Left kidney (tissue), 2 donors: ENCODE results near the gene GRAMD1A. TPM values are rescaled to one million over a fixed set of nuclear protein-coding genes. Genes with fewer than 3 reads are reported as not detected.
A peak's percentile ranks its signal among the peaks of the same experiment; 100 is the strongest.
"Not testable (repeated sequence)": the region's sequence is repeated elsewhere in the genome, so short reads cannot be mapped to it uniquely, and the experiment has no call there.

Experiments used
- DNase-seq: peaks from one replicate; pipeline ENCODE4 v3.0.0-alpha.2; 2013
- polyA plus RNA-seq: library from polyadenylated mRNA; unstranded; fragments of 120-200 nt; gene quantifications from one replicate; pipeline ENCODE4 v1.2.1, GENCODE V29; 2013; ENCODE audit not compliant: insufficient read length

The GRAMD1A gene
- polyA plus RNA-seq, 1 donor: 62.1 TPM

DNA sequence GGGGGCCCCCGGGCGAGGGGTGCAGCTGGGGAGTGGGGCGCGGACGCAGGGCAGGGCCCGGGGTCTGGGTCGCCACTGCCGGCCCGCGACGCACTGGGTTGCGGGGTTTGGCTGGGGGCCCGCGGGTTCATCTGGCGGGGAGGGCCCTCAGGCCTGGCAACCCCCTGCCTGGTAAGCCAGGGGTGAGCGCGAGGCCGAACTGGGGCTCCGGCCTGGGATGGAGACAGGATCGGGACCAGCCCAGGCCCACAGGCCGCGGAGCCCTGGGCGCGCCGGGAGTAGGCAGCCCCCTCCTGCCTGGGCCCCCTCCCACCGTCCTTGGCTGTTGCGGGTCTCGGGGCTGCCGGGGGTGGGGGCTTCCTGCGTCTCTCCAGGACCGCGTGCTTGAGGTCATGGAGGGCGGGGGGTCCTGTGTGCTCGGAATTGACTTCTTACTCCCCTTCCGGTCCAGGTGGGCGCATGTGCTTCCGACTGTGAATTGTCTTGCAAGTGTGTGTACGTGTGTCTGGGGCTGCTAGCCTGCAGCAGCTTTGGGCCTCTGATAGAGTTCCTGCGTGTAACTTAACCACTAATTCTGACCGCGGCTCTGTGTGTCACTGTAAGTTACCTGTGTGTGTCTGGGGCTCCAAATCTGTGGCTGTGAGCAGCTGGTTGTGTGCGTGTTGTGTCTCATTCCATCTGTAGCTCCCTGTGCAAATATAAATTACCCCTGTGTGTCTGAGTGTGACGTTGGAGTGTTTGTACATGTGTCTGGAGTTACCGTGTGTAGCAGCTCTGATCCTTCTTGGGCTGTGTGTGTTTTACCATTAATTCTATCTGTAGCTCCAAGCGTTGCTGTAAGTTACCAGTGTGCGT is 751 bp downstream of the GRAMD1A start:
- DNase-seq: no peak

DNA sequence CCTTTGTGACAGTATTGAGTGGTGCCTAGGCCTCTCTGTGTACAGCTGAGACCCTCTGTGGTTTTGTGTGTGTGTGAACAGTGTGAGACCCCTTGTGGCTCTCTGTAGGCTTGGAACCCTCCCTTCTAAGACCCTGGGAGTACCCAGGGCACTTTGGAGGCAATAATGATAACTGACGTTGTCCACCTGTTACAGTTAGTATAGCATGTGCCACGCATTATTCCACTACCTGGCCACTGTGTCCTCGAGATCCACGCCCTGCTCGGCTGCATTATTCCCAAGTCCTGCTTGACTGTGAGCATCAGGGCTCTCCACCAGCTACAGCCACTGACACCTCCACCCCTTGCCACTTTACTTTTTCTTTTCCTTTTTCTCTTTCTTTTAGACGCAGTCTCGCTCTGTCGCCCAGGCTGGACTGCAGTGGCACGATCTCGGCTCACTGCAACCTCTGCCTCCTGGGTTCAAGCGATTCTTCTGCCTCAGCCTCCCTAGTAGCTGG is 2.0 kb downstream of the GRAMD1A start:
- no peak for DNase-seq

DNA sequence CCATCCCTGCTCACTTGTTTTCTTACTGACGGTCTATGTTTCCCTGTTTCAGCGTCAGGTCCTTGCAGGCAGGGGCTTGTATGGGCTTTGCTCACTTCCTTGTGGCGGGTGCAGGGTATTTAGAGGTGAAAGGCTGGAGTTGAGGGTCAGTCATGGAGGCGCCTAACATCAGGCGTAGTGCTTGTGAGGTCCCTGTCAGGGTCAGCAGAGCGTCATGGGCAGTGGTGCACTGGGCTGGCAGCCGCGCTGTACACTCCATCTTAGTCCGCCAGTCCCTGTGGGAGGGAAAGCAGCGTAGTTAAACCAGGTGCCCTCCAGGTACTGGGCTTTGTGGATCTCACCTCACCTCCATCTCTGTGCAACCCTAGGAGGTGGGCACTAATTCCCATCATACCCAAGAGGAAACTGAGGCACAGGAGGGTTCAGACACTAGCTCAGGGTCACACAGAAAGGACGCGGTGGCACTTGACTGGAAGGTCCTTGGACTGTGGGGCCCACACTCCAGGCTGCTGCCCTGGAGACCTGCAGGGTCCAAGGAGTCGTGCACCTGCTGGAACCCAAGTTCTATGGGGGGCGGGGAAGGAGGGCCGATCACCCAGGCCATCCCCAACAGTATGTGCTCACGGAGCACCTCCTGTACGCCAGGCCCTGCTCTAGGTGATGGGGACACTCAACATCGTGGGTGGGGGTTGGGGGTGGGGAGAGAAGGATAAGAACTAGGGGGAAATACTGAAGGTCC is 4.6 kb downstream of the GRAMD1A start:
- no peak for DNase-seq

DNA sequence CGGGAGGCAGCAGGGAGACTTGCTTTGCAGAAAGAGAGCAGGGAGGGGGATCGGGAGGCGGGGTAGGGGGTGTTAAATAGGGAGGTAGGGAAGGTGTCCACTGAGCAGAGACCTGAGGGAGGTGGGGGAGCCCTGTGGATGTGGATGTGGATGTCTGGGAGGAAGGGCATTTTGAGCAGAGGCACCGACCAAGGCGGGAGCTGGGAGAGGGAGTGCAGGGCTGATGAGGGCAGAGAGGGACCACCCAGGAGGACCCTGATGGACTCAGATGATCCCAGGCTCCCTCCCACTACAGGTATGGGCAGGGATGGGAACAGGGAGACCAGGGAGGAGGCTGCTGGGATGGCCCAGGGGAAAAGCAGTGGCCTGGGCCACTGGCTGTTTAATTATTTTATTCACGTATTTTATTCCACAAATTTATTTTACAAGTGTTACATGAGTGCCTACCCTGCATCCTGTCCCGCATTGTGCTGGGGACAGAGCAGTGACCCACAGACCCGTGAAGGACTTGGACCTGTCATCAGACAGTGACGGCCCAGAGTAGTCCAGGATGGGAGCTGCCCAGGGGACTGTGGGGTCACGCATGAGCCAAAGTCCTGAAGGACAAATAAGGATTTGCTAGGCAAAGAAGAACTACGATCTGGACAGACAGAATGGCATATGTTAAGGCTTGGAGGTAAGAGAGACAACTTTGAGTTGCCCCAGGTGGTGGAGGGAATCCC is 5.3 kb downstream of the GRAMD1A start:
- no peak for DNase-seq

DNA sequence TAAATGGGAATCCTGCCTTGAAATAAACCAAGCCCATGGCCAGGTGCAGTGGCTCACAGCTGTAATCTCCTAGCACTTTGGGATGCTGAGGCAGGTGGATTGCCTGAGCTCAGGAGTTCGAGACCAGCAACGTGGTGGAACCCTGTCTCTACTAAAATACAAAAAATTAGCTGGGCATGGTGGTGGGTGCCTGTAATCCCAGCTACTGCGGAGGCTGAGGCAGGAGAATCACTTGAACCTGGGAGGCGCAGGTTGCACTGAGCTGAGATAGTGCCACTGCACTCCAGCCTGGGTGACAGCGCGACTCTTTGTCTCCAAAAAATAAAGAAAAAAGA is 5.9 kb downstream of the GRAMD1A start:
- not testable (repeated sequence) for DNase-seq

DNA sequence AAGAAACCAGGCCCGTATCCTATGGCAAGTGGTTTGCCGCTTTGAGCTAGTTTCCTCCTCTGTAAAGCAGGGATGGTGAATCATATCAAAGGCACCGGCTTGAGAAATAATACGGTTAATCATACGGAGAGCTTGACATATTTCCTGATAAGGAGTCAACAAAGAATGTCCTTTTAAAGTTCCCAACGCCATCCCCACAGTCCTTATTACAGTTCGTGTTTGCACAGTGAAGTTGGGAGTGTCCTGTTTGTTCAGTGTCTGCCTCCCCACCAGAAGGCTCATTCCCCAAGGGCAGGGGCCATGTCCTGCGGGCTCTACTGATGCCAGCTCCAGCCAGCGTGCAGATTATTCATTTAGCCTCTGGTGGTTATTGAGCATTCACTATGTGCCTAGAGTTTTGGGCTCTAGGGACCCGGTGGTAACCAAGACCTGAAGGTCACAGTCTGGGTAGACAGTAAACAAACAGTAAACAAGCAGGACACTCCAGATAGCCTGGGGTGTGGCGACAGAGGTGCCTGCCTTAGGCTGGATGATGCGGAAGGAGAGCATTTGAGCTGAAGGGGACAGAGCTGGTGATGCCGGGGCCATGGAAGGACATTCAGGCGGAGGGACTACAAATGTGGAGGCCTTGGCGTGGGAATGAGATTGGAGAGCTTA is 6.3 kb downstream of the GRAMD1A start:
- no peak for DNase-seq

DNA sequence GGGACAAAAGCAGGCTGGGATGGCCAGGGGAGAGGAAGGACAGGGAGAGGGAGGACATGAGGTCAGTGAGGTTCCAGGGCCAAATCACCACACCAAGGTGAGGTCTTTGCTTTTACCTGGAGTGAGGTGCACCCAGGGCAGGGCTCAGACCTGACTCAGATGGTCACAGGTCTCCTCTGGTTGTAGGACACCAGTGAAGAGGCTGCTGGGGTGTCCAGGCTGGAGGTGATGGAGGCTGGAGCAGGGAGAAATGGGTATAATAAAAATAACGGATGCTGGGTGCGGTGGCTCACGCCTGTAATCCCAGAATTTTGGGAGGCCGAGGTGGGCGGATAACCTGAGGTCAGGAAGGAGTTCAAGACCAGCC is 6.9 kb downstream of the GRAMD1A start:
- DNase-seq: no peak

DNA sequence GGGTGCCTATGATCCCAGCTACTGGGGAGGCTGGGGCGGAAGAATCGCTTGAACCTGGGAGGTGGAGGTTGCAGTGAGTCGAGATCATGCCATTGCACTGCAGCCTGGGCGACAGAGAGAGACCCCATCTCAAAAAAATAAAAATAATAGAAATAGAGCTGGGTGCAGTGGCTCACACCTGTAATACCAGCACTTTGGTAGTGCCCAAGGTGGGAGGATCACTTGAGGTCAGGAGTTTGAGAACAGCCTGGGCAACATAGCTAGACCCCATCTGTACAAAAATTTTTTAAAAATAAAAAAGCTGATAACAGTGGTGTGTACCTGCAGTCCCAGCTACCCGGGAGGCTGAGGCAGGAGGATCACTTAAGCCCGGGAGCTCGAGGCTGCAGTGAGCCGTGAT is 7.3 kb downstream of the GRAMD1A start:
- DNase-seq: not testable (repeated sequence)

DNA sequence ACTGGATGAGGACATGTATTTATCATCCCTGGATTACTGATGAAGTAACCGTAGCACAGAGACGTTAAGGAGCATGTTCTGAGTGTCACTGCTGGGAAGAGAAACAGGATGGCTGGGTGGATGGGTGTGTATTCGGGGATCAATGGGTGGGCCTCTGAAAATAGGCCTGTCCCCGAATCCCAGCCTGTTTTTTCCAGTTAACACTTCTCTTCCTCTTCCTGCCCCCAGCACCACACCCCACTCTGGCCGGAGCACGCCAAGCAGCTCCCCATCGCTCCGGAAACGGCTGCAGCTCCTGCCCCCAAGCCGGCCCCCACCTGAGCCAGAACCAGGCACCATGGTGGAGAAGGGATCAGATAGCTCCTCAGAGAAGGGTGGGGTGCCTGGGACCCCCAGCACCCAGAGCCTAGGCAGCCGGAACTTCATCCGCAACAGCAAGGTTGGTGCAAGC is 8.8 kb downstream of the GRAMD1A start:
- no peak for DNase-seq

DNA sequence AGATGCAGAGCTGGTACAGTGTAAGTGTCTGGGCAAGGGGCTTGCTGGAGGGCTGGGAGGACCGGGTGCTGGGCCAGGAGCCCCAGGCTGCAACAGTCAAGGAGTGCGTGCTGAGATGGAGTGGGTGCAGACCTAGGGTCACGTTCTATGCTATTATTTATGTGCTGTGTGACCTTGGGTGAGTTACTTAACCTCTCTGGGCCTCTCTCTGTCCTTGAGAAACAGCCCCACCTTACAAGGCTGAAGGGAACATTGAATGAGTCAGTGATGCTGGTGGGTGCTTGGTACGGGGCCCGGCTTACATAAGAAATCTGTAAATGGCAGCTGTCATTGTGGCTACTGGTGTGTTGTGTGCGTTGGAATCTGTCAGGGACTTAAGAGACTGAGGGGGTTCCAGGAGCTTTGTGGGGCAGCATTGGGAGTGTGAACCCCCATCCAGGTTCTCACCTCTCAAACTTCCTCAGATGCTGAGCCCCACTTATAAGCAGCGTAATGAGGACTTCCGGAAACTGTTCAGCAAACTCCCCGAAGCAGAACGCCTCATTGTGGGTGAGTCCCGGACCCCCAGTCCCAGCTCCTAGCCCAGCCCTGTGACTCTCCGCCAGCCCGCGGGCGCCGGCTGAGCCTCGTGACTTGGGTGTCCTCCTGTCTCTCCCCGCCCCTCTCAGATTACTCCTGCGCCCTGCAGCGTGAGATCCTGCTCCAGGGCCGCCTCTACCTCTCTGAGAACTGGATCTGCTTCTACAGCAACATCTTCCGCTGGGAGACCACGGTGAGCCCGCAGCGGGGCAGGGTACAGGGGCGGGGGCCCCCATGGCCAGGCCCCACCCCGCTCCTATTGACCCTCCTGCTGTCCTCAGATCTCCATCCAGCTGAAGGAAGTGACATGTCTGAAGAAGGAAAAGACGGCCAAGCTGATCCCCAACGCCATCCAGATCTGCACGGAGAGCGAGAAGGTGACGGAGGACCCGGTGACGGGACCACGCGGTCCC is 9.6 kb downstream of the GRAMD1A start:
- no peak for DNase-seq

DNA sequence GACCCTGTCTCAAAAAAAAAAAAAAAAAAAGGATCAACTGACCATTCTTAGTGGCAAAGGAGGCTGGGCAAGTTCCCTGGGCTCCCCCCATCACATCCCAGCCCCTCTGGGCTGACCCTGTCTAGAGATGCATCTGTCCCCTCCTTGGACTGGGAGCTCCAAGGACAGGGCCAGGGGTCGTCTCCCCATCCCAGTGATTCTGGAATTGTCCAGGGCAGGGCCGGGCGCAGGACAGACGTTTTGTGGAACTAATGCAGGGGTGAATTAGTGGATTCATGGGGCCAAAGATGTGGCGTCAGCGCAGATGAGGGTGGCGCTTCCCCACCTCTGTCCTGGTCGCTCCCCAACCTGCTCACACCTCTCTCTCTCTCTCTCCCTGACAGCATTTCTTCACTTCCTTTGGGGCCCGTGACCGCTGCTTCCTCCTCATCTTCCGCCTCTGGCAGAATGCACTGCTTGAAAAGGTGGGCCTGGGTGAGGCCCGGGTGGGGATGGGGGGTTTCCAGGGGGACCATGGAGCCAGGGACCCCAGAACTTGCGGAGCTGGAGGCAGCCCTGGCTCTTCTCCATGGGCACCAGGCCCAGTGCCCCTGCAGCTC is 11.1 kb downstream of the GRAMD1A start:
- DNase-seq: no peak

DNA sequence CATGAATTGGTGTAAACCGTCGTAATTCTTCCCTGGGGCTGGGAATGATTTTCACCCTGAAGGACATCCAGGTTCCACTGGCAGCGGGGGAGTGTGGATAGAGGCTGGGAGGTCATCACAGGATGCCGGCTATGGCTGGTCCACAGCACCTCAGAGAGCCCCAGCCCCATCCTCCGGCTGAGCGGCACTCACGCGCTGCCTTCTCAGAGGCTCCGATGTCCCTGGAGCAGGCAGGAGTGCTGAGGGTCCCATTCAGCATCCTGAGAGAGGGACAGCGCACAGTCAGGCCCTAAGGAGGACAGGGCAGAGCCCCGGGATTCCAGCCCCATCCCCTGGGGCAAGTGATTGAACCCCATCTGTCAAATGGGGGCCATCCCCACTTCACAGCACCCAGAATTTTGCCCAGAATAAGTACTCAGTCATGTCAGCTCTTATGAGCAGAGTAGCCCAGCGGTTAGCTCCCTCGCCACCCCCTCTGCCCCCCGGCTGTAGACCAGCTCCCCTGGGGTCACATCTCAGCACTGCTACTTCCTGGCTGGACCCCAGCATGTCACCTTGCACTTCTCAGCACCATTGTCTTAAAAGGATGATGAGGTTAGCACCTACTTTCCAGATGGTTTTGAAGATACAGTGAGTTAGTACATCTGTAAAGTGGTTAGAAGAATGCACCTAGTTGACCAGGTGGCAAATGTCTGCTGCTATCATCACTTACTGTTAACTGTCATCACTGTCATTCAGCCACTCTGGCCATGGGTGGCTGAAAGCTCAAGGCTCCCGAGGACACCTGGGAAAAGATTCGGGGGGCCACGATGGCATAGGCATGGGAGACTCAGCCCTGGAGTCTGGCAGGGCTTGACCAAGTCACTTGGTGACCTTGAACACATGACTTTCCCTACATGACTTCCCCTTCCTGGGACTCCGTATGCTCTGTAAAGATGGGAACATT is 11.9 kb downstream of the GRAMD1A start:
- DNase-seq: no peak

DNA sequence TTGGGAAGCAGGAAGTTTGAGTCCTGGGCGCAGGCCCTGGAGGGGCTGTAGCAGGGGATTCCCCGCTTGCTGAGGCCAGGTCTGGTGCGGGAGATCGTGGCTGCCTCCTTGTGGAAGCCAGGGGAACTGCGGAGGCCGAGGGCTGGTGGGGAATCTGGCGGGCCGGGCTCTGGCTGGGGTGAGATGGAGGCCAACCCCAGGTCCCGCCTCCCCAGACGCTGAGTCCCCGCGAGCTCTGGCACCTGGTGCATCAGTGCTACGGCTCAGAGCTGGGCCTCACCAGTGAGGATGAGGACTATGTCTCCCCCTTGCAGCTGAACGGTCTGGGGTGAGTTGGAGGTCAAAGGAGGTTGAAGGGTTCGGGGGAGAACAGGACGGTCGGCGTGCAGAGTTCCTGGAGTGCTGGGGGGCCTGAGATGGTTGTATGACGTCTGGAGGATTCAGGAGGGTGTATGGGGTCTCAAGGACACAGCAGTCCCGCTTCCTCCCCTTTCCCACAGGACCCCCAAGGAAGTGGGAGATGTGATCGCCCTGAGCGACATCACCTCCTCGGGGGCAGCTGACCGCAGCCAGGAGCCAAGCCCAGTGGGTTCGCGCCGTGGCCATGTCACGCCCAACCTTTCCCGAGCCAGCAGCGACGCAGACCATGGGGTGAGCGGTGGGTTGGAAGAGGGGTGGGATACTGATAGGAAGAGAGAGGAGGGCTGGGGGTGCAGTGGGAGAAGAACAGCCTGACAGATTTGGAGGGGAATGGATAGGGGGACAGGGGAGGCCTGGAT is 13.1 kb downstream of the GRAMD1A start:
- peak; percentile 33 for DNase-seq

DNA sequence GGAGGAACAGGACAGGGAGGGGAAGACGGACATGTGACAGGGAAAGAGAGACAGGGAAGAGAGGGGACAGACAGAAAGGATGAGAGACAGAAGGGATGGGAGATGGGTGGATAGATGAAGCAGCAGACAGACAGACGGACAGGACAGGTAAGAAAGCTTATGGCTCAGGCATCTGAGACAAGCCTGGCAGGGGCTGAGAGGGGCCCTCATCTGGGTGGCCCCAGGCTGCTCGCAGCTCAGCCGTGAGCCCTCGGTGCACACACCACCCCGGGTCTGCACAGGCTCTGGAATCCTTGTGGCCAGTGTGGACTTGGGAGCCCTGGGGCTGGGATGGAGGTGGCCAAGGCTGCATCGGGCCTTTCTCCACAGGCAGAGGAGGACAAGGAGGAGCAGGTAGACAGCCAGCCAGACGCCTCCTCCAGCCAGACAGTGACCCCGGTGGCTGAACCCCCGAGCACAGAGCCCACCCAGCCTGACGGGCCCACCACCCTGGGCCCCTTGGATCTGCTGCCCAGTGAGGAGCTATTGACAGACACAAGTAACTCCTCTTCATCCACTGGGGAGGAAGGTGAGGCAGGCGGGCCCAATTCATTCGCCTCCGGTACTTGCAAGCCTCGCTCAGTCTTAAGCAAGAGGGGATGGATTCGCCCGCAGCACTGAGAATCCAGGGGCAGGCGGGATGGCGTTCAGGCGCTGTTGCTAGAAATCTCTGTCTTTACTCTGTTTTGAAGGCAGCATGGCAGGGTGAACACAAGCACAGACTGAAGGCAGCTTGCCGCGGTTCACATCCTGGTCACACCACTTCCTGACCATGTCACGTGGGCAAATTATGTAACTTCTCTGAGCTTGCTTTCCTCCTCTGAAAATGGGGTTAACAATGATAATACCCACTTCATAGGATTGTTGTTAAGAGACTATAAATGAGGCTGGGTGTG is 14.0 kb downstream of the GRAMD1A start:
- no peak for DNase-seq

DNA sequence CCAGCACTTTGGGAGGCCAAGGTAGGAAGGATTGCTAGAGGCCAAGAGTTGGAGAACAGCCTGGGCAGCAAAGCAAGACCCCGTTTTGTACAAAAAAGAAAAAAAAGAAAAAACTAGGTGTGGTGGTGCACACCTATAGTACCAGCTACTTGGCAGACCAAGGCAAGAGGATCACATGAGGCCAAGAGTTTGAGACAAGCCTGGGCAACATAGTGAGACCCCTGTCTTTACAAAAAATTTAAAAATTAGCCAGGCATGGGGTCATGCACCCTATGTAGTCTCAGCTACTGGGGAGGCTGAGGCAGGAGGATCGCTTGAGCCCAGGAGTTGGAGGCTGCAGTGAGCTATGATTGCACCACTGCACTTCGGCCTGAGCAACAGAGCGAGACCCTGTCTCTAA is 14.7 kb downstream of the GRAMD1A start:
- not testable (repeated sequence) for DNase-seq

DNA sequence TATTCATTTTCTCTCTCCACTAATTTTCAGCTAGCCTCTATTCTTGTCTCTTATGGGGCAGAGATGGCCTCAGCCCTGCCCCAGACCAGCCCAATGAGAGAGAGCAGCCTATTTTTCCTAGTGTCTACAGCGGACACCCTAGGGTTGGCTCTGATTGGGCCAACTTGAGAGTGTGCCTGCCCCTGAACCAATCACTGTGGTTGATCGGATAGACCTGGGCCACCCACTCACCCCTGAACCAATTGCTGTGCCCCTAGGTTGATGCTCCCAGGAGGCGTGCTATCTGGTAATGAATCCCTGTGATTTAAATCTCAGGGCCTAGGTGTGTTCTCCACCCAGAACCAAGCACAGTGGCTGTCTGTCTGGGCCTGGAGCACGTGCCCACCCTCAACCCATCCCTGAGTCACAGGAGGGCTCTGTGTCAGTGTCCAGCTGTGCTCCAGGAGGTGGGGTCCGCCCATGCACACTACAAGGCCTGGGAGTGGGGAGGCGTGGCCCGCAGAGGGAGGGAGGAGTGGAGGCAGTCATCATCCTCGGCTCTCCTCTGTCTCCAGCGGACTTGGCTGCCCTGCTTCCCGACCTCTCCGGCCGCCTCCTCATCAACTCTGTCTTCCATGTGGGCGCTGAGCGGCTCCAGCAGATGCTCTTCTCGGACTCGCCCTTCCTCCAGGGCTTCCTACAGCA is 15.3 kb downstream of the GRAMD1A start:
- no peak for DNase-seq

DNA sequence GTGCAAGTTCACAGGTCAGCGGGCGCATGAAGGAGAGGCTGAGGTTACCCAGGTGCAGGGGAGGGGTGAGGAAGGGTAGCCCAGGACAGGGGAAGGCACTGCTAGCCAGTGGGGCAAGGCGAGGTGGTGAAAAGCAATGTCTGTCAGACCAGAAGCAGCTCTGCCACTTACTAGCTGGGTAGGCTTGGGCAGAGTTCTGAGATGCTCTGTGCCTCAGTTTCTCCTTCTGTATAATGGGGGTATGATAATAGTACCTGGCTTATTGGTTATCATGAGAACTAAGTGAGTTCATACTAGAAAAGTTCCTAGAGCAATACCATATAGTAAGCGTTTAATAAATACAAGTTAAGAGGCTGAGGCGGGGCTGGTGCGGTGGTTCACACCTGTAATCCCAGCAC is 15.8 kb downstream of the GRAMD1A start:
- DNase-seq: no peak
